ENCODE results near the gene FOXP2. TPM values are rescaled to one million over a fixed set of nuclear protein-coding genes. Genes with fewer than 3 reads are reported as not detected.
"Not testable (repeated sequence)": the region's sequence is repeated elsewhere in the genome, so short reads cannot be mapped to it uniquely, and the experiment has no call there.

The FOXP2 gene
- total RNA-seq, 4 donors from 2014 or later: 5.6 to 22.1 (median 6.7) TPM

- H3K4me3 ChIP-seq: no peak overlapping the region
- H3K27me3 ChIP-seq: no peaks in the 10 kb centered on the region
- no peaks in the 10 kb centered on the region for H3K4me1 ChIP-seq
- intact Hi-C loops (cut with DNase I): no loop called here
- no peak overlapping the region for H3K27ac ChIP-seq
- no peaks in the 10 kb centered on the region for H3K9me3 ChIP-seq
- no peaks in the 10 kb centered on the region for H3K36me3 ChIP-seq
- TF ChIP-seq POLR2A (IDR thresholded peaks at IDR 0.05) (no peak), CTCF (IDR thresholded peaks at IDR 0.05) (no peak)
- no peak for DNase-seq
Observed at GRCh38 chr7:114432061-114432460, 17.4 kb downstream of the FOXP2 start.

- no peak for TF ChIP-seq POLR2A (IDR thresholded peaks at IDR 0.05)
- no peak for TF ChIP-seq CTCF (IDR thresholded peaks at IDR 0.05)
- 71 to 75% methylated on average over 3 of the region's 3 CpGs for WGBS, 2 donors
- H3K36me3 ChIP-seq: no peaks in the 10 kb centered on the region
Observed at GRCh38 chr7:114432703-114433102, 18.1 kb downstream of the FOXP2 start.

GRCh38 chr7:114439581-114439980, 25.0 kb downstream of the FOXP2 start:
- Histone ChIP-seq H3K9me3 (peaks cover 0 to 4% (median 0%) of the 10 kb centered on the region in 3 donors), H3K4me3 (no peak overlapping the region), H3K36me3 (peaks cover 0 to 4% (median 0%) of the 10 kb centered on the region in 3 donors), H3K4me1 (no peaks in the 10 kb centered on the region), H3K27ac (no peak overlapping the region), H3K27me3 (no peaks in the 10 kb centered on the region)
- 81 to 93% methylated on average over 5 of the region's 5 CpGs for WGBS, 2 donors
- no peak for TF ChIP-seq POLR2A (IDR thresholded peaks at IDR 0.05)
- TF ChIP-seq CTCF (IDR thresholded peaks at IDR 0.05): no peak
- DNase-seq: no peak
- intact Hi-C loops (cut with DNase I): no loop called here

More at GRCh38 chr7:114432703-114433102, 18.1 kb downstream of the FOXP2 start:
- intact Hi-C loops (cut with DNase I): no loop called here
- no peaks in the 10 kb centered on the region for H3K27me3 ChIP-seq
- no peak overlapping the region for H3K27ac ChIP-seq
- no peaks in the 10 kb centered on the region for H3K9me3 ChIP-seq
- no peak for DNase-seq
- H3K4me3 ChIP-seq: no peak overlapping the region
- no peaks in the 10 kb centered on the region for H3K4me1 ChIP-seq

DNA sequence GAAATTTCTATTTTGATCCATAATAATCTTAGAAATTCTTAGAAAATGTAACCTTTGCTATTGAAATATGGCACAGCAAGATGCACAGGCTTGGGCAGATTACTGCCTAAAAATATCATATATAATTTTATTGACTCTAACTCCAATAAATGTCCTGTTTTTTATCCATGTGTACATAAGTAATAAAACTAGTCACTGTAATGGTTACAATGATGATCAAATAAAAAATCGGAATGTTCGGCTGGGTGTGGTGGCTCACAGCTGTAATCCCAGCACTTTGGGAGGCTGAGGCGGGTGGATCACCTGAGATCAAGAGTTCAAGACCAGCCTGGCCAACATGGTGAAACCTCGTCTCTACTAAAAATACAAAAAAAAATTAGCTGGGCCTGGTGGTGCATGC, 26.3 kb downstream of the FOXP2 start:
- not testable (repeated sequence) for H3K4me1 ChIP-seq, H3K27ac ChIP-seq, DNase-seq, H3K4me3 ChIP-seq, H3K27me3 ChIP-seq, H3K36me3 ChIP-seq, H3K9me3 ChIP-seq
- WGBS, 2 donors: 88 to 90% methylated on average over 4 of the region's 4 CpGs
- intact Hi-C loops (cut with DNase I): loop anchor here (5.0 kb wide), 1 partner anchor 641 kb away; no protein-coding TSS in a partner anchor

- Histone ChIP-seq H3K36me3 (peaks cover 0 to 4% (median 0%) of the 10 kb centered on the region in 3 donors), H3K4me3 (no peak overlapping the region), H3K9me3 (peaks cover 0 to 4% (median 0%) of the 10 kb centered on the region in 3 donors), H3K27me3 (no peaks in the 10 kb centered on the region), H3K27ac (no peak overlapping the region), H3K4me1 (no peaks in the 10 kb centered on the region)
- no peak for DNase-seq
- intact Hi-C loops (cut with DNase I): loop anchor here (5.0 kb wide), 1 partner anchor 638 kb away; no protein-coding TSS in a partner anchor
- TF ChIP-seq CTCF (IDR thresholded peaks at IDR 0.05) (no peak), POLR2A (IDR thresholded peaks at IDR 0.05) (no peak)
- 81 to 87% methylated on average over 2 of the region's 2 CpGs for WGBS, 2 donors
Observed at GRCh38 chr7:114444196-114444595, 29.6 kb downstream of the FOXP2 start.

GRCh38 chr7:114450431-114450830, 35.8 kb downstream of the FOXP2 start:
- H3K27ac ChIP-seq: no peak overlapping the region
- no peaks in the 10 kb centered on the region for H3K4me1 ChIP-seq
- WGBS, 2 donors: 77 to 89% methylated on average over 2 of the region's 2 CpGs
- no peaks in the 10 kb centered on the region for H3K36me3 ChIP-seq
- TF ChIP-seq CTCF (IDR thresholded peaks at IDR 0.05) (no peak), POLR2A (IDR thresholded peaks at IDR 0.05) (no peak)
- H3K9me3 ChIP-seq: no peaks in the 10 kb centered on the region
- no peak overlapping the region for H3K4me3 ChIP-seq
- DNase-seq: no peak
- intact Hi-C loops (cut with DNase I): no loop called here
- H3K27me3 ChIP-seq: no peaks in the 10 kb centered on the region
